HG03025 (cell line): Measurements from ENCODE around the gene SLC9A9.

Experiments used
- ATAC-seq: cut with Tn5 transposase; IDR thresholded peaks from one replicate; pipeline ENCODE4 v1.9.1; 2021; ENCODE audit warnings: mild to moderate bottlenecking, moderate library complexity; ENCODE audit not compliant: unreplicated experiment, low FRiP score

SLC9A9 gene

GRCh38 chr3:143653935-143654334 is 194.3 kb downstream of the SLC9A9 start:
- no peak for ATAC-seq

GRCh38 chr3:143653493-143653892 is 194.8 kb downstream of the SLC9A9 start:
- no peak for ATAC-seq

GRCh38 chr3:143652118-143652517 is 196.2 kb downstream of the SLC9A9 start:
- no peak for ATAC-seq

- ATAC-seq, result no peak
Measured at GRCh38 chr3:143650827-143651226, 197.4 kb downstream of the SLC9A9 start.

- ATAC-seq, result no peak
Measured at GRCh38 chr3:143650120-143650519, 198.1 kb downstream of the SLC9A9 start.

GRCh38 chr3:143648708-143649107 is 199.6 kb downstream of the SLC9A9 start:
- no peak for ATAC-seq

GRCh38 chr3:143648218-143648617 is 200.1 kb downstream of the SLC9A9 start:
- ATAC-seq, result no peak

GRCh38 chr3:143644370-143645089 is 203.7 kb downstream of the SLC9A9 start:
- no peak for ATAC-seq

GRCh38 chr3:143643905-143644304 is 204.4 kb downstream of the SLC9A9 start:
- no peak for ATAC-seq

- no peak for ATAC-seq
Measured at GRCh38 chr3:143640774-143641173, 207.5 kb downstream of the SLC9A9 start.

GRCh38 chr3:143637133-143637532 is 211.1 kb downstream of the SLC9A9 start:
- ATAC-seq, result no peak

- ATAC-seq, result no peak
Measured at GRCh38 chr3:143634991-143635390, 213.3 kb downstream of the SLC9A9 start.

- no peak for ATAC-seq
Measured at GRCh38 chr3:143634427-143634826, 213.8 kb downstream of the SLC9A9 start.

GRCh38 chr3:143633816-143634215 is 214.5 kb downstream of the SLC9A9 start:
- no peak for ATAC-seq

GRCh38 chr3:143629726-143630125 is 218.5 kb downstream of the SLC9A9 start:
- ATAC-seq, result no peak

GRCh38 chr3:143628971-143629370 is 219.3 kb downstream of the SLC9A9 start:
- ATAC-seq, result no peak

GRCh38 chr3:143627336-143627735 is 220.9 kb downstream of the SLC9A9 start:
- no peak for ATAC-seq

- ATAC-seq, result no peak
Measured at GRCh38 chr3:143619231-143619630, 229.0 kb downstream of the SLC9A9 start.

- ATAC-seq, result no peak
Measured at GRCh38 chr3:143617050-143617449, 231.2 kb downstream of the SLC9A9 start.

- no peak for ATAC-seq
Measured at GRCh38 chr3:143613226-143613625, 235.0 kb downstream of the SLC9A9 start.

GRCh38 chr3:143612541-143612940 is 235.7 kb downstream of the SLC9A9 start:
- ATAC-seq, result no peak

GRCh38 chr3:143608966-143609365 is 239.3 kb downstream of the SLC9A9 start:
- ATAC-seq, result no peak
